NCI-H1930 (cell line): ENCODE results near the gene CHMP4B.

ENCODE experiments used
- DNase-seq, 2 experiments: peaks; one replicate each; lab custom pipeline; 2025; lab: John Stamatoyannopoulos, UW

The CHMP4B gene

GRCh38 chr20:33820362-33820761, 9.2 kb downstream of the CHMP4B start:
- no peak for DNase-seq

GRCh38 chr20:33821270-33821836, 10.2 kb downstream of the CHMP4B start:
- no peak for DNase-seq

- no peak for DNase-seq
These were observed 11.3 kb downstream of the CHMP4B start for GRCh38 chr20:33822423-33822822.

- DNase-seq = no peak
These were observed 11.8 kb downstream of the CHMP4B start for GRCh38 chr20:33822991-33823390.

- DNase-seq = no peak
These were observed 13.7 kb downstream of the CHMP4B start for GRCh38 chr20:33824852-33825251.

- no peak for DNase-seq
These were observed 14.5 kb downstream of the CHMP4B start for GRCh38 chr20:33825340-33826269.

- DNase-seq = no peak
These were observed 15.2 kb downstream of the CHMP4B start for GRCh38 chr20:33826270-33826897.

- no peak for DNase-seq
These were observed 16.0 kb downstream of the CHMP4B start for GRCh38 chr20:33827109-33827508.

GRCh38 chr20:33827634-33828325, 16.6 kb downstream of the CHMP4B start:
- no peak for DNase-seq

- DNase-seq = no peak
These were observed 17.2 kb downstream of the CHMP4B start for GRCh38 chr20:33828326-33828844.

- no peak for DNase-seq
These were observed 17.9 kb downstream of the CHMP4B start for GRCh38 chr20:33828967-33829560.

GRCh38 chr20:33829636-33830035, 18.5 kb downstream of the CHMP4B start:
- DNase-seq = no peak

GRCh38 chr20:33830371-33830770, 19.2 kb downstream of the CHMP4B start:
- no peak for DNase-seq

GRCh38 chr20:33832103-33832804, 21.1 kb downstream of the CHMP4B start:
- no peak for DNase-seq

GRCh38 chr20:33833333-33833732, 22.2 kb downstream of the CHMP4B start:
- DNase-seq = no peak

- no peak for DNase-seq
These were observed 24.5 kb downstream of the CHMP4B start for GRCh38 chr20:33835615-33836172.

GRCh38 chr20:33836277-33836676, 25.1 kb downstream of the CHMP4B start:
- DNase-seq = no peak

GRCh38 chr20:33837096-33837830, 26.1 kb downstream of the CHMP4B start:
- DNase-seq = no peak

GRCh38 chr20:33838035-33838864, 27.1 kb downstream of the CHMP4B start:
- no peak for DNase-seq
